GM12892 (cell line): Measurements from ENCODE around the gene KRTAP5-11.

ENCODE experiments used
- POLR2A ChIP-seq: IDR thresholded peaks from 2 replicates; pipeline ENCODE4 v1.6.1; 2011; ENCODE audit warnings: low read depth, low read length, control low read depth
- POLR2AphosphoS5 ChIP-seq: IDR thresholded peaks from 2 replicates; pipeline ENCODE4 v1.6.1; 2011; ENCODE audit warnings: low read depth, low read length, control low read depth
- TAF1 ChIP-seq: IDR thresholded peaks from 2 replicates; pipeline ENCODE4 v1.6.1; 2011; ENCODE audit warnings: low read depth, mild to moderate bottlenecking, control low read depth, low read length, borderline replicate concordance

DNA sequence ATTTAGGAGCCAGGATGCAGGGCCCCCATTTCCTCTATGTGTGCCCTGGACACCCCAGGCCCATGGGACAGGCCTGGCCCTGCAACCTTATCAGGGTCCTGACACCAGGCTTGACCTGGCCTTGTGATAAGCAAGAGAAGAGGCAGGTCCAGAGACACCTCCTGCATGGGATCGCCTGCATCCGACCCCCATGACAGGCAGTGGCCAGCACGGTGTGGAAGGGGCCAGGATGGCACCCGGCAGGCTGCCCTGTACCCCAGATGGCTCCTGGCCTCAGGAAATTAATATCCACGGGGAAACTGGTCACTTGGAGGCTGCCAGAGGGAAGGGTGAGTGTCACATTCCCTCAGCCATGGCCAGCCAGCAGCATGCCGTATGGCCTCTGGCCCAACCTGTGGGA is 27.7 kb downstream of the KRTAP5-11 start:
- TF ChIP-seq POLR2AphosphoS5, result no peak
- no peak for TF ChIP-seq POLR2A
- no peak for TF ChIP-seq TAF1
